Naive thymus-derived CD8-positive, alpha-beta T cell (primary cell): ENCODE measurements around the gene SLC22A12. TPM values are rescaled to one million over a fixed set of nuclear protein-coding genes. Genes with fewer than 3 reads are reported as not detected.

Source experiments
- ATAC-seq, 2 donors: fragments of 150-1000 bp; cut with Tn5 transposase in 1 of 2; sonication (Bioruptor Pico), chemical (Tn5 transposase) in 1 of 2; 1 replicate in 1 of 2; 2 replicates in 1 of 2; pipeline ENCODE4 v1.10.0; 2021; ENCODE audit warnings: mild to moderate bottlenecking in 2 of 2, moderate library complexity in 2 of 2
- POLR2A ChIA-PET: fragments of 350-600 bp; sonication (Branson Sonifier 250); formaldehyde crosslinking; loops from one replicate; lab custom pipeline; 2021; ENCODE audit warnings: antibody characterized with exemption; lab: Charles Lee
- DNase-seq, 10 donors: peaks; one replicate each; pipeline versions ENCODE4 v3.0.0 to v3.0.0-alpha.2; 2020 to 2022
- H3K27ac Mint-ChIP-seq, 10 donors: one replicate each; pipeline ENCODE4 v1.8.0; 2020 to 2022; ENCODE audit warnings: mild to moderate bottlenecking in 10 of 10, mixed read lengths in 10 of 10, moderate library complexity in 4 of 10, inconsistent platforms in 1 of 10
- H3K27me3 Mint-ChIP-seq, 5 donors: one replicate each; pipeline ENCODE4 v1.8.0; 2021 to 2022; ENCODE audit warnings: mixed read lengths in 5 of 5
- H3K36me3 Mint-ChIP-seq, 3 donors: one replicate each; pipeline ENCODE4 v1.8.0; 2020 to 2022; ENCODE audit warnings: mixed read lengths in 3 of 3, mild to moderate bottlenecking in 2 of 3, inconsistent platforms in 1 of 3
- H3K4me1 Mint-ChIP-seq, 4 donors: one replicate each; pipeline ENCODE4 v1.8.0; 2021 to 2022; ENCODE audit warnings: mixed read lengths in 4 of 4
- H3K4me3 Mint-ChIP-seq, 10 donors: one replicate each; pipeline ENCODE4 v1.8.0; 2020 to 2022; ENCODE audit warnings: mild to moderate bottlenecking in 10 of 10, mixed read lengths in 10 of 10, moderate library complexity in 6 of 10, inconsistent platforms in 1 of 10
- H3K9me3 Mint-ChIP-seq, 9 donors: one replicate each; pipeline ENCODE4 v1.8.0; 2020 to 2022; ENCODE audit warnings: mixed read lengths in 9 of 9, mild to moderate bottlenecking in 3 of 9, inconsistent platforms in 1 of 9, moderate library complexity in 1 of 9
- polyA plus RNA-seq, 3 donors: library from polyadenylated mRNA; unstranded; fragments of 300-500 nt; fragmentation: Illumina TruSeq; gene quantifications; one replicate each; pipeline ENCODE4 v1.2.3, GENCODE V29; 2021
- total RNA-seq, 8 experiments: library from RNA in 2 of 8; stranded (reverse) in 2 of 8; gene quantifications; one replicate each; pipeline ENCODE4 v1.2.3 and lab custom pipeline; 2021 to 2026

Gene SLC22A12
- total and polyA plus RNA-seq, 5 experiments from 2014 or later: not detected

GRCh38 chr11:64581057-64581523 is 9.9 kb upstream of the SLC22A12 start:
- H3K9me3 Mint-ChIP-seq: no peaks in the 10 kb centered on the region
- H3K4me1 Mint-ChIP-seq: peaks cover 0 to 2% (median 0%) of the 10 kb centered on the region in 4 donors
- POLR2A ChIA-PET: no interaction called here
- no peaks in the 10 kb centered on the region for H3K36me3 Mint-ChIP-seq
- H3K4me3 Mint-ChIP-seq: no peak overlapping the region
- H3K27me3 Mint-ChIP-seq: peaks cover 2 to 12% (median 5%) of the 10 kb centered on the region in 5 donors
- no peak for DNase-seq
- ATAC-seq: no peak
- no peak overlapping the region for H3K27ac Mint-ChIP-seq

- no peak for ATAC-seq
- Mint-ChIP-seq H3K27me3 (peaks cover 5 to 22% (median 10%) of the 10 kb centered on the region in 5 donors), H3K4me1 (no peaks in the 10 kb centered on the region), H3K36me3 (peaks cover 0 to 3% (median 0%) of the 10 kb centered on the region in 3 donors), H3K4me3 (no peak overlapping the region), H3K27ac (no peak overlapping the region), H3K9me3 (peaks cover 0 to 4% (median 3%) of the 10 kb centered on the region in 9 donors)
- POLR2A ChIA-PET: no interaction called here
- no peak for DNase-seq
Measured at GRCh38 chr11:64582885-64583284, 8.1 kb upstream of the SLC22A12 start.

- H3K9me3 Mint-ChIP-seq: peaks cover 0 to 11% (median 8%) of the 10 kb centered on the region in 9 donors
- H3K27ac Mint-ChIP-seq: no peak overlapping the region
- H3K27me3 Mint-ChIP-seq: peaks cover 7 to 22% (median 14%) of the 10 kb centered on the region in 5 donors
- peaks cover 0 to 10% (median 0%) of the 10 kb centered on the region in 3 donors for H3K36me3 Mint-ChIP-seq
- POLR2A ChIA-PET: no interaction called here
- H3K4me3 Mint-ChIP-seq: no peak overlapping the region
- no peaks in the 10 kb centered on the region for H3K4me1 Mint-ChIP-seq
- ATAC-seq (no peak), DNase-seq (no peak)
Measured at GRCh38 chr11:64583296-64584262, 7.4 kb upstream of the SLC22A12 start.

GRCh38 chr11:64585150-64585549 is 5.9 kb upstream of the SLC22A12 start:
- Mint-ChIP-seq H3K27me3 (peaks cover 8 to 22% (median 15%) of the 10 kb centered on the region in 5 donors), H3K27ac (no peak overlapping the region), H3K4me3 (no peak overlapping the region), H3K9me3 (peaks cover 0 to 22% (median 11%) of the 10 kb centered on the region in 9 donors), H3K4me1 (no peaks in the 10 kb centered on the region), H3K36me3 (peaks cover 0 to 11% (median 0%) of the 10 kb centered on the region in 3 donors)
- POLR2A ChIA-PET: no interaction called here
- ATAC-seq (no peak), DNase-seq (no peak)

GRCh38 chr11:64586366-64586765 is 4.7 kb upstream of the SLC22A12 start:
- H3K4me3 Mint-ChIP-seq: no peak overlapping the region
- H3K27ac Mint-ChIP-seq: no peak overlapping the region
- no peak for DNase-seq
- no peak for ATAC-seq
- H3K27me3 Mint-ChIP-seq: peaks cover 8 to 22% (median 15%) of the 10 kb centered on the region in 5 donors
- no peaks in the 10 kb centered on the region for H3K4me1 Mint-ChIP-seq
- peaks cover 0 to 22% (median 11%) of the 10 kb centered on the region in 9 donors for H3K9me3 Mint-ChIP-seq
- POLR2A ChIA-PET: no interaction called here
- peaks cover 0 to 11% (median 0%) of the 10 kb centered on the region in 3 donors for H3K36me3 Mint-ChIP-seq

- peaks cover 0 to 22% (median 11%) of the 10 kb centered on the region in 9 donors for H3K9me3 Mint-ChIP-seq
- DNase-seq (no peak), ATAC-seq (no peak)
- H3K36me3 Mint-ChIP-seq: peaks cover 0 to 11% (median 0%) of the 10 kb centered on the region in 3 donors
- no peak overlapping the region for H3K27ac Mint-ChIP-seq
- POLR2A ChIA-PET: no interaction called here
- peaks cover 8 to 22% (median 14%) of the 10 kb centered on the region in 5 donors for H3K27me3 Mint-ChIP-seq
- no peak overlapping the region for H3K4me3 Mint-ChIP-seq
- no peaks in the 10 kb centered on the region for H3K4me1 Mint-ChIP-seq
Measured at GRCh38 chr11:64588701-64589100, 2.3 kb upstream of the SLC22A12 start.

GRCh38 chr11:64591257-64592233 is 525 bp downstream of the SLC22A12 start:
- Mint-ChIP-seq H3K4me3 (no peak overlapping the region), H3K4me1 (no peaks in the 10 kb centered on the region), H3K27ac (no peak overlapping the region), H3K36me3 (peaks cover 0 to 11% (median 0%) of the 10 kb centered on the region in 3 donors), H3K27me3 (peaks cover 6 to 16% (median 6%) of the 10 kb centered on the region in 5 donors), H3K9me3 (peaks cover 0 to 22% (median 11%) of the 10 kb centered on the region in 9 donors)
- ATAC-seq (no peak), DNase-seq (peak in 1 of 10 donors; percentile 52)
- POLR2A ChIA-PET: no interaction called here

- ATAC-seq (no peak), DNase-seq (no peak)
- Mint-ChIP-seq H3K36me3 (peaks cover 0 to 11% (median 0%) of the 10 kb centered on the region in 3 donors), H3K27me3 (peaks cover 4 to 19% (median 6%) of the 10 kb centered on the region in 5 donors), H3K9me3 (peaks cover 0 to 22% (median 11%) of the 10 kb centered on the region in 9 donors), H3K4me1 (no peaks in the 10 kb centered on the region), H3K27ac (peak overlapping the region in 1 of 10 donors; percentile 53), H3K4me3 (no peak overlapping the region)
- POLR2A ChIA-PET: no interaction called here
Measured at GRCh38 chr11:64592234-64592615, 1.2 kb downstream of the SLC22A12 start.

GRCh38 chr11:64592656-64593055 is 1.6 kb downstream of the SLC22A12 start:
- H3K4me3 Mint-ChIP-seq: no peak overlapping the region
- H3K9me3 Mint-ChIP-seq: peaks cover 0 to 20% (median 11%) of the 10 kb centered on the region in 9 donors
- peaks cover 0 to 11% (median 0%) of the 10 kb centered on the region in 3 donors for H3K36me3 Mint-ChIP-seq
- H3K4me1 Mint-ChIP-seq: peaks cover 0 to 1% (median 0%) of the 10 kb centered on the region in 4 donors
- H3K27ac Mint-ChIP-seq: no peak overlapping the region
- DNase-seq (peak in 1 of 10 donors; percentile 52), ATAC-seq (no peak)
- POLR2A ChIA-PET: no interaction called here
- peaks cover 5 to 21% (median 8%) of the 10 kb centered on the region in 5 donors for H3K27me3 Mint-ChIP-seq

GRCh38 chr11:64593156-64594105 is 2.4 kb downstream of the SLC22A12 start:
- DNase-seq (peak in 1 of 10 donors; percentile 45), ATAC-seq (no peak)
- POLR2A ChIA-PET: no interaction called here
- peaks cover 0 to 1% (median 0%) of the 10 kb centered on the region in 4 donors for H3K4me1 Mint-ChIP-seq
- H3K9me3 Mint-ChIP-seq: peaks cover 0 to 12% (median 5%) of the 10 kb centered on the region in 9 donors
- H3K4me3 Mint-ChIP-seq: no peak overlapping the region
- no peak overlapping the region for H3K27ac Mint-ChIP-seq
- peaks cover 0 to 3% (median 0%) of the 10 kb centered on the region in 3 donors for H3K36me3 Mint-ChIP-seq
- peaks cover 0 to 14% (median 4%) of the 10 kb centered on the region in 5 donors for H3K27me3 Mint-ChIP-seq
